ENCODE data around the gene DMD.

Gene DMD

DNA sequence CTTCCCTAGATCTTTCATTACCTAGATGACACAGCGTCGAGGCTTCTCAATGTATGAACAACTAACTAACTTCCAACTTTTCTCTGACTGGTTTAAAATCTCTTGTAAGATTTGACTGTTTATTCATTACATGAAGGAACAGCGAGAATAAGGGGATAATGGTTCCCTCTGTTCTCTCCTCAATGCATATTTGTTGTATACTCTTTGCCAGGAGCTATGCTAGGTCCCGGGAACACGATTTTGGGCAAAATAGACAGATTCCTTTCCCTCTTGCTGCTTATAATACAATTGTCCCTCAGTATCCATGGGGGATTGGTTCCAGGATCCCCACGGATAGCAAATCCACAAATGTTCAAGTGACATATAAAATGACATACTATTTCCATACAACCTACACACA is 1020.0 kb downstream of the DMD start:
- H3K4me3 ChIP-seq (ENCODE audit: low read length): no peak overlapping the region
- no peak for DNase-seq (ENCODE audit: low read depth, low spot score)

DNA sequence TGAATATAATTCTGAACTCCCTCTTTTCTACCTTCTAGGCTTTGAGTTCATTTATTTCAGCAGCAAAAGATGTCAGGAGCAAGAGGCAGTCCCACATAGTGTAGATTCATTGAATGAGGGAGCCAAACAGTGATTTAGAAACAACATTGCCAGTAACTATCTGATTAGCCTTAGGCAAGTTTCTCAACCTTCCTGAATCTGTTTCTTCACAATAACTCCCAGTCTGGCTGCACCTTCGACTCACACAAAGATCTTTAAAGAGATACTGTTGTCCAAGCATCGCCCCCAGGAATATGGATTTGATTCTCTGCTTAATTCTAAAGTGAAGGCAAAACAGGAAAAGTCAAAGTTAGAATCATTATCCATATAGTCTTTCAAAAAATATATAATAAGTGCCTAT is 1026.2 kb downstream of the DMD start:
- DNase-seq (ENCODE audit: low read depth, low spot score): no peak
- H3K4me3 ChIP-seq (ENCODE audit: low read length): no peak overlapping the region

DNA sequence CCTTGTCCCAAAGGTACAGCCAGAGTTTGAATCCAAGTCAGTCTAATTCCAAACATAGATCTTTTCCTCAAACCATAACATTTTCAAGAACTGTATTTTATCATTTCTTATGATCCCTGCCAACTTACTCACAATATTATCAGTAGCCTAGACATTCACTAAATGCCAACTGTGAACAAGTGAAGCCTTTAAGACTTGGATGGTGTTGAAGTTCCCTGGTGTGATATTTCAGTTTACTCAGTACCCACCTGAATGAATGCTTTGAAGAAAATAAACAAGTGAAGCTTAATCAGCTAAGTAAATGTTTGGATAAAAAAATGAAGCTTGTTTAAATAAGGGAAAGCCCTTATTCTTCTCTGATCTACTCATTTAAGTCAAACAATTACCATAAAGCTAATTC is 1028.3 kb downstream of the DMD start:
- DNase-seq (ENCODE audit: low read depth, low spot score): no peak
- H3K4me3 ChIP-seq (ENCODE audit: low read length): no peak overlapping the region

DNA sequence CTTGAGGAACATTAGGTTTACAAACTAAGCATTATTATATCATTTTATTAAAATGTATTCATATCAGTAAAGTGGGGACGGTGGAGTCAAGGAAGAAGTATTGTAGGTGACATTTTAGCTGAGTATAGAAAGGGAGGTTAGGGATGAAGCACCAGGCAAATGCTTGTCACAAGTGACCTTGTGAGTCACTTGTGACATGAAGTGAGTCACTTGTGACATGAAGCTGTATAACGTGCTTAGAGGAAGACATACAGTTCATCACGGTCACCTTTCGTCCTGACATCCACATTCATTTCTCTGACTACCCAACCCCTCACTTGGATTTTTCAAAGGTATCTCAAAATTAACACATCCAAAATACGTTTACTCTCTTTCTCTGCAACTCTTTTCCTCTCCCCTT is 1034.8 kb downstream of the DMD start:
- DNase-seq (ENCODE audit: low read depth, low spot score): no peak
- no peak overlapping the region for H3K4me3 ChIP-seq (ENCODE audit: low read length)

DNA sequence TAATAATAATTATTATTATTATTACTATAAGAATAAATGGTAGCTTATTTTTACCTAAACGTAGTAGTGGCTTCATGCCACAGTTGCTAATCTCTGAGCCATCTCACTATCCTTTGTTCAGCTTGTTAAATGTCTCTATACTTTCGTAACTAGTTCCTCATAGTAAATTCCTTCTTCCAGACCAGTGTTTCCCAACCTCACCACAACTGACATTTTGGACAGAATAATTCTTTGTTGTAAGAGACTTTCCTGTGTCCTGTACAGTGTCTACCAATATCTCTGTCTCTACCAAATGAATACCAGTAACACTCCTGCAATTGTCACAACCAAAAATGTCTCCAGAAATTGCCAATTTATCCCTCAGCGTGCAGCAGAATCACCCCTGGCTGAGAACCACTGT is 1040.9 kb downstream of the DMD start:
- no peak overlapping the region for H3K4me3 ChIP-seq (ENCODE audit: low read length)
- DNase-seq (ENCODE audit: low read depth, low spot score): no peak

DNA sequence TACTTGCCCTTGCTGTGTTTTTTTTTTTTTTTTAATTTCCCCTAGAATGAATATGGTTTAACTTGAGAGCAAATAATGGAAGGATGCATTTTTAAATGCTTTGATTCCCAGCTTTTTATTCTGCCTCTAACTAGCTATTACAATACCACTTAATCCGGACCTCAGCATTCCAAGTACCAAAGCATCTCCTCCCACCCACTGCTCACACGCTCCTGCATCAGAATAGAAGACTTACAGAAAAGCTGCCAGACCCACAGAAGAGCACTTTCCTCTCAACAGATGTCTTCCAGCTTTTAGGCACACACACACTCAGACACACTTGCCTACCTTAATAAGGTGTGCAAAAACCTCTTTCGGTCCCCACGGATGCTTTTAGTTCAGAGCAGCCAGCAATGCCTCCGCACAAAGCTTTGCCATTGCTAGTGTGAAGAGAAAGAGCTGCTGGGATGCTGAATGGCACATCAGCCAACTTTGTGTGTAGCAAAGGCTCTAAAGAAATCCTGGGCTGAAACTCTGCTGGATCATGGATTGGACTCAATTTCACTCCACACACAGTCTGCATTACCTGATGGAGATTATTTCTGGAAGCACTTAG is 1056.2 kb downstream of the DMD start:
- no peak overlapping the region for H3K4me3 ChIP-seq (ENCODE audit: low read length)

GRCh38 chrX:32153585-32153984 is 1057.8 kb downstream of the DMD start:
- H3K4me3 ChIP-seq (ENCODE audit: low read length): no peak overlapping the region
- DNase-seq (ENCODE audit: low read depth, low spot score): no peak

More for the DNA sequence above, 1056.2 kb downstream of the DMD start:
- no peak for DNase-seq (ENCODE audit: low read depth, low spot score)

DNA sequence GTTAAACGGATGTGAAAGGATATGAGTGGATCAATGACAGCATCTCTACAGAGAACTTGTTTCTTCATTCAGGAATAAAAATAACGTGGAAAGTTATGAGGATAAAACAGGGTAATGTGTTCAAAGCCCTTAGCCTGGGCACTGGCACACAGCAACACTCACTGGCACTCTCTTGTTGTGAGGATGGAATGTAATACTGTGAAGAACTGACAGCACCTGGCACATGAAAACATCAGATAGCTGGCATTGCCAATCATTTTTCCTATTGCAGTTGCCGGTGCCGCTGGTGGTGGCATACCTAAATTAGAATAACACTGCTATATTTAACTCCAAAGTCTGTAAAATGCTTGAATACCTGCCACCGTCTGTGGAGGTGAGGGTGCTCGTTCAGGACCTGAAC is 1061.2 kb downstream of the DMD start:
- no peak for DNase-seq (ENCODE audit: low read depth, low spot score)
- H3K4me3 ChIP-seq (ENCODE audit: low read length): no peak overlapping the region

GRCh38 chrX:32141841-32142240 is 1069.5 kb downstream of the DMD start:
- no peak for DNase-seq (ENCODE audit: low read depth, low spot score)
- H3K4me3 ChIP-seq (ENCODE audit: low read length): no peak overlapping the region

DNA sequence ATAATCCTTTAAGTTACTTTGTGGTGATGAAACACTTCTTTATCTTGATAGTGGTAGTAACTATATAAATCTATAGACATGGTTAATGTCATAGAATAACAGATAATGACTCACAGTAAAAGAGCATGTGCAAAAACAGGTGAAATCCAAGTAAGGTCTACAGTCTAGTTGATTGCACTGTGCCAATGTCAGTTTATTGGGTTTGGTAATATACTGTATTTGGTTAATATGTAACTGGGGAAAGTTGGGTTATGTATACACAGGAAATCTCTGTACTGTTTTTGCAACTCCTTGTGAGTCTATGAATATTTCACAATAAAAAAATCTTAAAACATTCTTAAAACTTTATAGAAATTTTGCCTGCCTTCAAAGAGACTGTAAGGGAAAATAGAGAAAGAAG is 1071.9 kb downstream of the DMD start:
- no peak for DNase-seq (ENCODE audit: low read depth, low spot score)
- H3K4me3 ChIP-seq (ENCODE audit: low read length): no peak overlapping the region

GRCh38 chrX:32137525-32137924 is 1073.8 kb downstream of the DMD start:
- peak; percentile 0 for DNase-seq (ENCODE audit: low read depth, low spot score)
- H3K4me3 ChIP-seq (ENCODE audit: low read length): no peak overlapping the region

DNA sequence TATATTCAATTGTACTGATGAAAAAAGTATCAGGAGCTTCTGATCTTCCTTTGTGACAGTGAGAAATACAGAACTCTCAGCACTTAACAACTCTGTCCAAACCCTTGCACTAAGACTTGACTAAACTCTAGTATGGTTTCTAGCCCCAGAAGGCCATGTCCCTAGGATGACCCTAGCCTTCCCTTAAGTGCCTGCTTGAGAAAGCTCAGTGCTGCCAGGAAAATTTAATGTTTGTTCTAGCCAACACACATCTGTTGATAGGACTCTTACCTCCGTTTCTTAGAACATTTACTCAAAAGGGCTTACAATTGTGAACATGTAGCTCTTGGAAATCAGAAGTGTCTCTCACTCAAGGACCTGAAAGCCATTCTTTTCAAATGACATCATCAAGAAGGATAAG is 1084.4 kb downstream of the DMD start:
- DNase-seq (ENCODE audit: low read depth, low spot score): no peak
- no peak overlapping the region for H3K4me3 ChIP-seq (ENCODE audit: low read length)

DNA sequence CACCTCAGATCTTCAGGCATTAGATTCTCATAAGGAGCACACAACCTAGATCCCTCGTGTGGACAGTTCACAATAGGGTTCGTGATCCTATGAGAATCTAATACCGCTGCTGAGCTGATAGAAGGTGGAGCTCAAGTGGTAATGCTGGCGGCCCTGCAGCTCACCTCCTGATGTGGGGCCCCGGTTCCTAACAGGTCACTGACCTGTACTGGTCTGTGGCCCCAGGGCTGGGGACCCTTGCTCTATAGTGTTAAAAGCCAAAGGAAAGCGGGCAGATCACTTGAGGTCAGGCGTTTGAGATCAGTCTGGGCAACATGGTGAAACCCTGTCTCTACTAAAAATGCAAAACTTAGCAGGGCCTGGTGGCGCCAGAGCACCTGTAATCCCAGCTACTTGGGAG is 1092.5 kb downstream of the DMD start:
- no peak for DNase-seq (ENCODE audit: low read depth, low spot score)
- H3K4me3 ChIP-seq (ENCODE audit: low read length): no peak overlapping the region

GRCh38 chrX:32116047-32116446 is 1095.3 kb downstream of the DMD start:
- H3K4me3 ChIP-seq (ENCODE audit: low read length): no peak overlapping the region
- DNase-seq (ENCODE audit: low read depth, low spot score): no peak

- no peak for DNase-seq (ENCODE audit: low read depth, low spot score)
- no peak overlapping the region for H3K4me3 ChIP-seq (ENCODE audit: low read length)
Measured at GRCh38 chrX:32087663-32088062, 1123.7 kb downstream of the DMD start.

DNA sequence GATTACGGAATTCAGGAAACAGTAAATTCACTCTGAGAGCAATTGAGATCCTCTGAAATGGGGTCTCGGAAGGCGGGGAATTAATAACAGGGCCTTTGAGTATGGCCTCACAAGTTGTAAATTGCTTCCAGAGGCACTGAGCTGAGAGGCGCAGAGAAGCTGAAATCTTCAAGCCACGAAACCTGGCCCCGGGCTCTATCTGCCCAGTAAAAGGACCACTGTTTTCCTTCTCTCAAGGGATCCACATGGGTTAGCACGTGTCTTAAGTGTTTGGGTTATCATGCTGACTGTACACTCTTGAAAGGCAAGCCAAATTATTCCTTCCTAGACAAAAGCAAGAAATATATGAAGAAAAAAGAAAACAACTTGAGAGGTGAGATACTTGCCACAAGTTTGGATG is 1126.6 kb downstream of the DMD start:
- DNase-seq (ENCODE audit: low read depth, low spot score): no peak
- H3K4me3 ChIP-seq (ENCODE audit: low read length): no peak overlapping the region

DNA sequence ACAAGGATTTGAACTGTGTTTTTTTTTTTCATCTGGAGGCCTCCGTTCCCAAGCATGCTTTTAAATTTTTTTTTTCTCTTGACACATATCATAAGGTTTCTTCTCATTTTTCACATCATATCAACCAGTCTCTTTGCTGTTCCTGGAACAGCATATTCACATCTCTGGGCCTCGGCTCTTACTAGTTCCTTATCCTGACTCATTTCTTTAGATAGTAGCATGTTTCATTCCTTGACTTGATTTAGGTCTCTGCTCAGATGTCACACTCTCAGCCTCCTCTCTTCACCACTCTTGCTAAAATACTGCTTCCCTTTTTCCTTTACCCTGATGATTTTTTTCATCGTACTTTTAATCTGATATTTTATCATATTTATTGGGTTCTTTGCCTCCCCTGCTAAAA is 1163.1 kb downstream of the DMD start:
- DNase-seq (ENCODE audit: low read depth, low spot score): no peak
- no peak overlapping the region for H3K4me3 ChIP-seq (ENCODE audit: low read length)

- no peak overlapping the region for H3K4me3 ChIP-seq (ENCODE audit: low read length)
Measured at GRCh38 chrX:32045149-32045548, 1166.2 kb downstream of the DMD start.

DNA sequence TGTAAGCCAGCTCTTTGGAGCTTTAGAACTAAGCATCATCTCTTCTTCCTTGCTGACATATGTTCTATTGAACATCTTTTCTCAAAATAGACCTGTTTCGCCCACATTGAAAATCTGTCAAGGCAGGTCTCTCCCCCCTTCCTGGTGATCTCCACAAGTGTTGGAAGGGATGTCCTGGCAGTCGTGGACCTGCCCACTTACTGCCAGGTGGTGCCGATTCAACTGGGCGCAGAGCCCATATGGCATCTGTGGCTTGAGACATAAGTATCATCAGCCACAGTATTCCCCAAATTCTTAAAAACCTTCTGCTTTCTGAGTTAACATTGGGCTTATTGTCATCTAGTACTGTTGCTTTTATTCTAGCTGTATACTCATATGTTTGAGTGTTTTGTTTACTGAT is 1170.2 kb downstream of the DMD start:
- DNase-seq (ENCODE audit: low read depth, low spot score): no peak
- no peak overlapping the region for H3K4me3 ChIP-seq (ENCODE audit: low read length)

More at GRCh38 chrX:32045149-32045548, 1166.2 kb downstream of the DMD start:
- DNase-seq (ENCODE audit: low read depth, low spot score): no peak

- no peak for DNase-seq (ENCODE audit: low read depth, low spot score)
- H3K4me3 ChIP-seq (ENCODE audit: low read length): no peak overlapping the region
Measured at GRCh38 chrX:32026772-32027171, 1184.6 kb downstream of the DMD start.

- H3K4me3 ChIP-seq (ENCODE audit: low read length): no peak overlapping the region
- no peak for DNase-seq (ENCODE audit: low read depth, low spot score)
Measured at GRCh38 chrX:32024072-32024471, 1187.3 kb downstream of the DMD start.

DNA sequence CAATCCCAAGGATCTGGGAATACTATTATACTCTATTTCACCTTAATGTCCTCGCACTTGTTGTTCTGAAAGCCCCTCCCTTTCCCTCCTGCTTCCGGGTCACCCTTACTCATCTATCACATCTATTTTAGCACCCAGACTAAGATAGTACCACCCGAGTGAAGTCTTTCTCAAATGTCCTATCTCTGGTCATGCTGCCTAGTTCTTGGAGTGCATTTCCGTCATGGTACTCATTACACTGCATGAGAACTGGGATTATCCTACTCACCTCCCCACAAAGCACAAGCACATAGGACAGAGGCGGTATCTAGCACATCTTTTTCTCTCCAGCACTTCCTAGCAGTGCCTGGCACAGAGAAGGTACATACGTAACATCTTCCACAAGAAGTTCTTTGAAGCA is 1195.2 kb downstream of the DMD start:
- DNase-seq (ENCODE audit: low read depth, low spot score): no peak

More for the DNA sequence above, 1195.2 kb downstream of the DMD start:
- no peak overlapping the region for H3K4me3 ChIP-seq (ENCODE audit: low read length)

All from Jurkat, Clone E6-1 (cell line).